GM23338 (cell line): ENCODE data around the gene SH3TC1. TPM values are rescaled to one million over a fixed set of nuclear protein-coding genes. Genes with fewer than 3 reads are reported as not detected.

Source experiments
- ATAC-seq: fragments of 200-7000 bp; cut with Tn5 transposase; 3 replicates; pipeline ENCODE4 v1.9.1; 2020
- DNase-seq: peaks from one replicate; pipeline ENCODE4 v3.0.0-alpha.2; 2015; ENCODE audit warnings: low spot score
- H2AFZ ChIP-seq: fragments of 200-600 bp; sonication (generic); 2 replicates; pipeline ENCODE4 v1.8.0; 2016; ENCODE audit warnings: antibody characterized with exemption, mild to moderate bottlenecking, moderate library complexity
- H3F3A ChIP-seq: fragments of 200-600 bp; sonication (generic); replicated peaks from 2 replicates; pipeline ENCODE4 v1.8.0; 2017; ENCODE audit warnings: antibody characterized with exemption, mixed run types, low read depth
- H3K27ac ChIP-seq: fragments of 200-600 bp; sonication (generic); 2 replicates; pipeline ENCODE4 v1.6.1; 2016; ENCODE audit warnings: low read depth
- H3K27me3 ChIP-seq: fragments of 200-600 bp; sonication (generic); 2 replicates; pipeline ENCODE4 v1.8.0; 2016; ENCODE audit warnings: mild to moderate bottlenecking, mixed run types, moderate library complexity; ENCODE audit not compliant: insufficient read depth
- H3K36me3 ChIP-seq: fragments of 200-600 bp; sonication (generic); 2 replicates; pipeline ENCODE4 v1.8.0; 2016; ENCODE audit warnings: mild to moderate bottlenecking; ENCODE audit not compliant: insufficient read depth
- H3K4me1 ChIP-seq: fragments of 200-600 bp; sonication (generic); 2 replicates; pipeline ENCODE4 v1.8.0; 2016; ENCODE audit warnings: mild to moderate bottlenecking, moderate library complexity; ENCODE audit not compliant: insufficient read depth
- H3K4me2 ChIP-seq: fragments of 200-600 bp; sonication (generic); 2 replicates; pipeline ENCODE4 v1.7.1; 2017; ENCODE audit warnings: mixed run types
- H3K4me3 ChIP-seq: fragments of 200-600 bp; sonication (generic); 2 replicates; pipeline ENCODE4 v1.6.1; 2016; ENCODE audit warnings: mixed run types
- H3K79me2 ChIP-seq: fragments of 200-600 bp; sonication (generic); replicated peaks from 2 replicates; pipeline ENCODE4 v1.8.0; 2017; ENCODE audit warnings: mild to moderate bottlenecking; ENCODE audit not compliant: insufficient read depth
- H3K9me2 ChIP-seq: fragments of 200-600 bp; sonication (generic); 2 replicates; pipeline ENCODE4 v1.8.0; 2017; ENCODE audit not compliant: insufficient read depth
- H4K20me1 ChIP-seq: fragments of 200-600 bp; sonication (generic); replicated peaks from 2 replicates; pipeline ENCODE4 v1.8.0; 2017; ENCODE audit warnings: mild to moderate bottlenecking; ENCODE audit not compliant: insufficient read depth
- H3K27ac Mint-ChIP-seq: 2 replicates; pipeline ENCODE4 v1.8.0; 2020; ENCODE audit warnings: inconsistent platforms, mild to moderate bottlenecking, moderate library complexity, mixed read lengths
- H3K27me3 Mint-ChIP-seq: 3 replicates; pipeline ENCODE4 v1.8.0; 2022; ENCODE audit warnings: low read depth, mild to moderate bottlenecking, moderate library complexity, mixed read lengths, inconsistent platforms; ENCODE audit not compliant: insufficient read depth, poor library complexity
- H3K36me3 Mint-ChIP-seq: 3 replicates; pipeline ENCODE4 v1.8.0; 2021; ENCODE audit warnings: low read depth, mild to moderate bottlenecking, inconsistent platforms, moderate library complexity, mixed read lengths
- H3K4me1 Mint-ChIP-seq: 3 replicates; pipeline ENCODE4 v1.8.0; 2020; ENCODE audit warnings: mild to moderate bottlenecking, inconsistent platforms, mixed read lengths
- H3K4me3 Mint-ChIP-seq: 3 replicates; pipeline ENCODE4 v1.8.0; 2021; ENCODE audit warnings: moderate library complexity, mild to moderate bottlenecking, inconsistent platforms, mixed read lengths
- H3K9me3 Mint-ChIP-seq: 3 replicates; pipeline ENCODE4 v1.8.0; 2020; ENCODE audit warnings: moderate library complexity, mild to moderate bottlenecking, inconsistent platforms, mixed read lengths
- ETS1 ChIP-seq: IDR thresholded peaks from 2 replicates; pipeline ENCODE4 v1.6.1; 2016; ENCODE audit warnings: antibody characterized with exemption
- EZH2phosphoT487 ChIP-seq: fragments of 200-600 bp; sonication (generic); IDR thresholded peaks from one replicate; pipeline ENCODE4 v1.8.1; 2018; ENCODE audit warnings: antibody characterized with exemption; ENCODE audit not compliant: unreplicated experiment
- REST ChIP-seq: IDR thresholded peaks from one replicate; pipeline ENCODE4 v1.6.1; 2018; ENCODE audit warnings: antibody characterized with exemption; ENCODE audit not compliant: unreplicated experiment
- ZNF462 ChIP-seq: fragments of 250-450 bp; sonication (Bioruptor Pico); IDR thresholded peaks from 2 replicates; pipeline ENCODE4 v1.5.0; 2020; ENCODE audit warnings: mild to moderate bottlenecking, moderate library complexity
- polyA plus RNA-seq: library from polyadenylated mRNA; unstranded; fragments of >200 nt; fragmentation: Nextera tagmentation; extraction: Ambion mirVana; gene quantifications from 2 replicates; pipeline ENCODE4 v1.2.1, GENCODE V29; 2016
- total RNA-seq: library from RNA; depleted of rRNA; stranded (reverse); fragments of >200 nt; shearing (Covaris generic); gene quantifications from 2 replicates; pipeline ENCODE4 v1.2.3, GENCODE V29; 2014

Gene SH3TC1
- total and polyA plus RNA-seq, 2 experiments from 2014 or later = 0.07 TPM; not detected in 1

- no peak for TF ChIP-seq ZNF462 (CRISPR knock-in tag)
These were observed 51.1 kb downstream of the SH3TC1 start (continued) for GRCh38 chr4:8250227-8250626.

- no peaks in the 10 kb centered on the region for H4K20me1 ChIP-seq
- Mint-ChIP-seq H3K4me1 (no peaks in the 10 kb centered on the region), H3K4me3 (no peak overlapping the region), H3K9me3 (no peaks in the 10 kb centered on the region; the same call in 2 of the 3 replicates), H3K36me3 (no peaks in the 10 kb centered on the region), H3K27me3 (peaks cover 10% of the 10 kb centered on the region), H3K27ac (no peak overlapping the region)
- ATAC-seq = no peak
- no peak overlapping the region for H2AFZ ChIP-seq
- no peaks in the 10 kb centered on the region for H3F3A ChIP-seq
- no peak overlapping the region for H3K4me3 ChIP-seq
- DNase-seq = no peak
- H3K36me3 ChIP-seq = no peaks in the 10 kb centered on the region
- H3K27ac ChIP-seq = no peak overlapping the region
- H3K27me3 ChIP-seq = no peaks in the 10 kb centered on the region
- H3K79me2 ChIP-seq = no peaks in the 10 kb centered on the region
- H3K4me2 ChIP-seq = no peak overlapping the region
- no peaks in the 10 kb centered on the region for H3K9me2 ChIP-seq
- H3K4me1 ChIP-seq = no peaks in the 10 kb centered on the region
- TF ChIP-seq REST (no peak), ETS1 (no peak), EZH2phosphoT487 (no peak), ZNF462 (CRISPR knock-in tag) (no peak)
These were observed 51.5 kb downstream of the SH3TC1 start for GRCh38 chr4:8250637-8251036.
